K562 (cell line): ENCODE results near the gene NINL. TPM values are rescaled to one million over a fixed set of nuclear protein-coding genes. Genes with fewer than 3 reads are reported as not detected.

Experiments
- ATAC-seq: fragments of 200-7000 bp; cut with Tn5 transposase; 3 replicates; pipeline ENCODE4 v1.9.1; 2020; ENCODE audit warnings: moderate library complexity
- BruUV-seq: library from RNA; stranded (reverse); fragments of 400-500 nt; replicated peaks from 2 replicates; lab custom pipeline; 2021; lab: Mats Ljungman, UMichigan
- CTCF ChIA-PET: fragments of 300-600 bp; formaldehyde crosslinking; extraction: SDS; loops from one replicate; lab custom pipeline; 2021; ENCODE audit warnings: low intra/inter-chr PET ratio; lab: Yijun Ruan, JAX
- POLR2A ChIA-PET: fragments of 300-600, 350-650 bp; sonication (Branson Sonifier 250); formaldehyde crosslinking; extraction: SDS; loops from one replicate; lab custom pipeline; 2021; ENCODE audit warnings: antibody characterized with exemption, inconsistent platforms; lab: Yijun Ruan, JAX
- DNase-seq, 4 experiments: peaks; one replicate each; pipeline versions ENCODE4 v3.0.0 to v3.0.0-alpha.2; 2011 to 2018; ENCODE audit warnings: low spot score in 3 of 4, mixed read lengths in 3 of 4; ENCODE audit errors: extremely low read depth in 1 of 4
- FAIRE-seq: peaks from 2 replicates; lab custom pipeline; 2011; peaks lifted over from hg19 to GRCh38; lab: Jason Lieb, UNC
- H2AFZ ChIP-seq: 2 replicates; pipeline ENCODE4 v1.6.0; 2011; ENCODE audit warnings: low read depth, low read length, control low read depth, inconsistent platforms
- H3K27ac ChIP-seq: fragments of 200-600 bp; 3 replicates; pipeline ENCODE4 v1.8.0; 2011; ENCODE audit warnings: low read depth, mild to moderate bottlenecking, control low read depth, inconsistent platforms, low read length, moderate library complexity, mixed read lengths; ENCODE audit errors: extremely low read depth
- H3K27me3 ChIP-seq, 2 experiments: fragments of 300-600 bp in 1 of 2; 2 replicates in 1 of 2; 3 replicates in 1 of 2; pipeline versions ENCODE4 v1.6.0 to v1.8.0; 2011; ENCODE audit warnings: inconsistent platforms in 2 of 2, low read length in 2 of 2, mild to moderate bottlenecking in 1 of 2, mixed read lengths in 1 of 2, moderate library complexity in 1 of 2; ENCODE audit not compliant: control insufficient read depth in 2 of 2, insufficient read depth in 2 of 2
- H3K36me3 ChIP-seq: fragments of 300-600 bp; 3 replicates; pipeline ENCODE4 v1.8.0; 2011; ENCODE audit warnings: mild to moderate bottlenecking, low read length, inconsistent platforms; ENCODE audit not compliant: control insufficient read depth, insufficient read depth
- H3K4me1 ChIP-seq, 2 experiments: fragments of 200-600 bp in 1 of 2; replicated peaks in 1 of 2; 2 replicates in 1 of 2; 3 replicates in 1 of 2; pipeline versions ENCODE4 v1.5.1 to v1.8.0; 2011; ENCODE audit warnings: inconsistent platforms in 2 of 2, low read length in 2 of 2, mild to moderate bottlenecking in 1 of 2, mixed read lengths in 1 of 2, moderate library complexity in 1 of 2; ENCODE audit not compliant: control insufficient read depth in 2 of 2, insufficient read depth in 2 of 2
- H3K4me2 ChIP-seq: 2 replicates; pipeline ENCODE4 v1.6.1; 2011; ENCODE audit warnings: low read length, control low read depth, inconsistent platforms, mixed read lengths; ENCODE audit not compliant: insufficient read depth
- H3K4me3 ChIP-seq: fragments of 200-600 bp; sonication (generic), shearing (Covaris generic); 2 replicates; pipeline ENCODE4 v1.5.1; 2016; ENCODE audit warnings: control low read depth, inconsistent platforms
- H3K79me2 ChIP-seq: fragments of 200-600 bp; 3 replicates; pipeline ENCODE4 v1.8.0; 2011; ENCODE audit warnings: low read length, inconsistent platforms; ENCODE audit not compliant: control insufficient read depth, insufficient read depth
- H3K9ac ChIP-seq, 2 experiments: 2 replicates each; pipeline versions ENCODE4 v1.6.0 to v1.6.1; 2011; ENCODE audit warnings: low read depth in 2 of 2, low read length in 2 of 2, control low read depth in 1 of 2, inconsistent platforms in 1 of 2, mild to moderate bottlenecking in 1 of 2, mixed read lengths in 1 of 2; ENCODE audit not compliant: insufficient read depth in 1 of 2
- H3K9me1 ChIP-seq: one replicate; pipeline ENCODE4 v1.6.0; 2011; ENCODE audit warnings: inconsistent platforms, mild to moderate bottlenecking, low read length, moderate library complexity; ENCODE audit not compliant: control insufficient read depth, insufficient read depth
- H3K9me3 ChIP-seq: replicated peaks from 2 replicates; pipeline ENCODE4 v1.5.1; 2011; ENCODE audit warnings: low read depth, low read length, inconsistent platforms; ENCODE audit not compliant: control insufficient read depth, insufficient read depth
- H4K20me1 ChIP-seq: replicated peaks from 2 replicates; pipeline ENCODE4 v1.6.1; 2011; ENCODE audit warnings: low read length, inconsistent platforms, mixed read lengths; ENCODE audit not compliant: control insufficient read depth, insufficient read depth
- AFF4 ChIP-seq: sonication (generic); formaldehyde crosslinking; IDR thresholded peaks from 2 replicates; pipeline ENCODE4 v1.8.0; 2023; ENCODE audit warnings: mild to moderate bottlenecking, missing genetic modification reagents
- ELF4 ChIP-seq: fragments of 450-650 bp; formaldehyde crosslinking; IDR thresholded peaks from 2 replicates; pipeline ENCODE4 v1.4.0; 2022; ENCODE audit warnings: missing genetic modification characterization
- EP400 ChIP-seq: fragments of 450-650 bp; IDR thresholded peaks from 2 replicates; pipeline ENCODE4 v1.6.1; 2017; ENCODE audit warnings: antibody characterized with exemption, mild to moderate bottlenecking, moderate library complexity
- KLF6 ChIP-seq: fragments of 250-450 bp; sonication (Bioruptor Pico); IDR thresholded peaks from 2 replicates; pipeline ENCODE4 v1.4.0; 2020; ENCODE audit warnings: mild to moderate bottlenecking, moderate library complexity, borderline replicate concordance
- MYBL2 ChIP-seq, 2 experiments: fragments of 450-650 bp in 1 of 2; sonication (generic) in 1 of 2; formaldehyde crosslinking in 1 of 2; IDR thresholded peaks; 2 replicates each; pipeline versions ENCODE4 v1.6.1 to v1.8.1; 2017 to 2022; ENCODE audit warnings: borderline replicate concordance in 1 of 2, inconsistent platforms in 1 of 2, low read depth in 1 of 2, mild to moderate bottlenecking in 1 of 2, missing genetic modification reagents in 1 of 2, moderate library complexity in 1 of 2
- MYC ChIP-seq, 2 experiments: fragments of 250-450 bp in 1 of 2; sonication (Bioruptor Pico) in 1 of 2; IDR thresholded peaks; 2 replicates each; pipeline versions ENCODE4 v1.5.1 to v1.6.1; 2012 to 2021; ENCODE audit warnings: low read depth in 2 of 2, borderline replicate concordance in 1 of 2, improper control_type of control experiment in 1 of 2, low read length in 1 of 2, mild to moderate bottlenecking in 1 of 2, moderate library complexity in 1 of 2
- NBN ChIP-seq: fragments of 450-650 bp; IDR thresholded peaks from 2 replicates; pipeline ENCODE4 v1.6.1; 2016; ENCODE audit warnings: low read depth, mild to moderate bottlenecking
- NFYB ChIP-seq: IDR thresholded peaks from 2 replicates; pipeline ENCODE4 v1.6.1; 2011; ENCODE audit warnings: mild to moderate bottlenecking, moderate library complexity; ENCODE audit not compliant: insufficient read length; ENCODE audit errors: extremely low read depth
- POLR2H ChIP-seq: IDR thresholded peaks from 2 replicates; pipeline ENCODE4 v1.6.1; 2016; ENCODE audit warnings: missing genetic modification characterization, low read depth, mild to moderate bottlenecking, control low read depth, missing compliant biosample characterization, moderate library complexity
- RERE ChIP-seq: sonication (generic); formaldehyde crosslinking; IDR thresholded peaks from 2 replicates; pipeline ENCODE4 v1.8.0; 2023; ENCODE audit warnings: missing genetic modification reagents, mild to moderate bottlenecking, borderline replicate concordance
- THRAP3 ChIP-seq: fragments of 450-650 bp; IDR thresholded peaks from 2 replicates; pipeline ENCODE4 v1.6.1; 2016; ENCODE audit warnings: mild to moderate bottlenecking, inconsistent platforms, borderline replicate concordance
- ZNF696 ChIP-seq: fragments of 250-450 bp; sonication (Bioruptor Pico); conservative IDR thresholded peaks from 2 replicates; pipeline ENCODE4 v1.4.0; 2020; ENCODE audit warnings: mild to moderate bottlenecking, moderate library complexity
- WGBS: fragments of 100-300 bp; shearing (Covaris generic); methylation state at CpG from one replicate; pipeline ENCODE4 v1.1.6; 2016; ENCODE audit warnings: low coverage, mixed read lengths; ENCODE audit not compliant: insufficient coverage; ENCODE audit errors: missing lambda C conversion rate; 5-methylcytosine and 5-hydroxymethylcytosine counted together
- in situ Hi-C: fragments of 300-500 bp; cut with MboI; formaldehyde crosslinking; loops from 4 replicates; pipeline ENCODE4 v1.15.0; 2018; ENCODE audit warnings: inconsistent platforms, mixed read lengths
- intact Hi-C: fragments of 100-400 bp; cut with micrococcal nuclease; formaldehyde crosslinking; loops from 2 replicates; pipeline ENCODE4 v1.14.2; 2022
- polyA plus RNA-seq, 8 experiments: library from polyadenylated mRNA; depleted of rRNA in 4 of 8; stranded (reverse) in 5 of 8; unstranded in 3 of 8; fragments of >200 nt; fragmentation: Nextera tagmentation in 2 of 8; fragmentation: Illumina TruSeq in 1 of 8; extraction: Ambion mirVana in 2 of 8; extraction: Trizol in 1 of 8; gene quantifications; 2 replicates each; pipeline versions ENCODE4 v1.2.1 to v1.2.3, GENCODE V29; 2011 to 2014; ENCODE audit warnings: inconsistent platforms in 1 of 8, missing spikeins in 1 of 8
- total RNA-seq, 7 experiments: library from RNA; depleted of rRNA in 6 of 7; stranded (reverse); fragments of >200 nt in 6 of 7; fragmentation: Illumina TruSeq in 2 of 7; extraction: Trizol in 2 of 7; gene quantifications; 2 replicates each; pipeline versions ENCODE4 v1.2.1 to v1.2.3, GENCODE V29; 2011 to 2021; ENCODE audit warnings: low replicate concordance in 1 of 7

Gene NINL
- total and polyA plus RNA-seq, 9 of the 15 experiments (the other 6 are each of a cell fraction or from before 2014, with no cell fraction given), result 0.03 to 0.22 (median 0.05) TPM; not detected in 5

GRCh38 chr20:25452333-25452732, 133.0 kb downstream of the NINL start:
- ChIA-PET CTCF (interaction anchor here (0.6 kb wide), 1 partner anchor 61 kb away, joined by 3 read pairs; no protein-coding TSS in a partner anchor), POLR2A (no interaction called here)
- H3K4me2 ChIP-seq, result no peak overlapping the region
- BruUV-seq, result no TSS peak
- H3K4me1 ChIP-seq, result no peaks in the 10 kb centered on the region
- DNase-seq (no peak), ATAC-seq (no peak), FAIRE-seq (no peak)
- no peaks in the 10 kb centered on the region for H3K79me2 ChIP-seq
- H3K27ac ChIP-seq, result no peak overlapping the region
- no peaks in the 10 kb centered on the region for H3K9me1 ChIP-seq
- H4K20me1 ChIP-seq, result no peaks in the 10 kb centered on the region
- no peak overlapping the region for H2AFZ ChIP-seq
- H3K9me3 ChIP-seq, result no peaks in the 10 kb centered on the region
- peaks cover 5 to 19% of the 10 kb centered on the region in 2 experiments; a peak in 3 of 5 replicates for H3K27me3 ChIP-seq
- intact Hi-C loops (no loop called here), in situ Hi-C loops (no loop called here)
- H3K36me3 ChIP-seq, result peaks cover 5% of the 10 kb centered on the region; the same call in 2 of the 3 replicates
- no peak overlapping the region for H3K4me3 ChIP-seq
- WGBS, result 34% methylated on average over 5 of the region's 6 CpGs
- no peak overlapping the region for H3K9ac ChIP-seq
- TF ChIP-seq NFYB, result no peak
- TF ChIP-seq KLF6 (CRISPR knock-in tag), result no peak
- TF ChIP-seq MYC (IDR thresholded peaks at IDR 0.05; ENCODE audit: low read depth, low read length), result no peak
- no peak for TF ChIP-seq MYC (CRISPR knock-in tag; IDR thresholded peaks at IDR 0.05; ENCODE audit: borderline replicate concordance, low read depth)
- no peak for TF ChIP-seq ELF4 (CRISPR knock-in tag)
- TF ChIP-seq THRAP3, result no peak
- TF ChIP-seq POLR2H (tag), result no peak
- TF ChIP-seq NBN, result no peak
- no peak for TF ChIP-seq RERE (CRISPR knock-in tag)
- no peak for TF ChIP-seq ZNF696 (CRISPR knock-in tag)
- no peak for TF ChIP-seq AFF4 (CRISPR knock-in tag)
- no peak for TF ChIP-seq EP400
- no peak for TF ChIP-seq MYBL2 (IDR thresholded peaks at IDR 0.05; ENCODE audit: low read depth)
- TF ChIP-seq MYBL2 (CRISPR knock-in tag; IDR thresholded peaks at IDR 0.05; ENCODE audit: borderline replicate concordance), result no peak
